ENCODE results near the gene IGSF11.

- TF ChIP-seq EZH2 (IDR thresholded peaks at IDR 0.05) (no peak), POLR2AphosphoS5 (IDR thresholded peaks at IDR 0.05; ENCODE audit: borderline replicate concordance, low read depth, low read length) (no peak), FOXP2 (optimal IDR thresholded peaks at IDR 0.05; ENCODE audit: control extremely low read depth, extremely low read length, insufficient read depth) (no peak)
Measured at GRCh38 chr3:118986734-118987133, 47.9 kb downstream of the IGSF11 start.

Measured in SK-N-MC (cell line).